Dedifferentiated amniotic fluid mesenchymal stem cell (primary cell): ENCODE results near the gene PCSK9.

Experiments used
- DNase-seq: peaks from one replicate; pipeline ENCODE4 v3.0.0-alpha.2; 2016; ENCODE audit errors: extremely low spot score

Gene PCSK9

GRCh38 chr1:55044617-55045397 is 5.5 kb downstream of the PCSK9 start:
- DNase-seq: no peak

- DNase-seq: no peak
These were observed 6.1 kb downstream of the PCSK9 start for GRCh38 chr1:55045430-55045829.

- no peak for DNase-seq
These were observed 7.5 kb downstream of the PCSK9 start for GRCh38 chr1:55046871-55047270.

GRCh38 chr1:55047611-55048010 is 8.3 kb downstream of the PCSK9 start:
- DNase-seq: no peak

- DNase-seq: no peak
These were observed 9.3 kb downstream of the PCSK9 start for GRCh38 chr1:55048453-55049270.

GRCh38 chr1:55049271-55049913 is 10.0 kb downstream of the PCSK9 start:
- DNase-seq: no peak

- no peak for DNase-seq
These were observed 10.5 kb downstream of the PCSK9 start for GRCh38 chr1:55049914-55050278.

- peak; percentile 36 for DNase-seq
These were observed 10.9 kb downstream of the PCSK9 start for GRCh38 chr1:55050283-55050682.

- DNase-seq: no peak
These were observed 11.8 kb downstream of the PCSK9 start for GRCh38 chr1:55051169-55051568.

- no peak for DNase-seq
These were observed 12.3 kb downstream of the PCSK9 start for GRCh38 chr1:55051621-55052020.

GRCh38 chr1:55052221-55053142 is 13.1 kb downstream of the PCSK9 start:
- no peak for DNase-seq

- DNase-seq: no peak
These were observed 14.1 kb downstream of the PCSK9 start for GRCh38 chr1:55053265-55053954.

- DNase-seq: no peak
These were observed 15.0 kb downstream of the PCSK9 start for GRCh38 chr1:55054396-55054795.

GRCh38 chr1:55055084-55055882 is 15.9 kb downstream of the PCSK9 start:
- no peak for DNase-seq

GRCh38 chr1:55055951-55056631 is 16.7 kb downstream of the PCSK9 start:
- DNase-seq: no peak

GRCh38 chr1:55056632-55056992 is 17.3 kb downstream of the PCSK9 start:
- DNase-seq: no peak

- no peak for DNase-seq
These were observed 18.1 kb downstream of the PCSK9 start for GRCh38 chr1:55057270-55057955.

GRCh38 chr1:55057956-55058298 is 18.6 kb downstream of the PCSK9 start:
- no peak for DNase-seq
